CD4-positive, alpha-beta memory T cell (primary cell): ENCODE results near the gene HSF5. TPM values are rescaled to one million over a fixed set of nuclear protein-coding genes. Genes with fewer than 3 reads are reported as not detected.

Experiments used
- CTCF ChIA-PET: fragments of 350-600 bp; sonication (Branson Sonifier 250); formaldehyde crosslinking; loops from one replicate; lab custom pipeline; 2021; ENCODE audit warnings: inconsistent platforms; ENCODE audit not compliant: partially characterized antibody; lab: Charles Lee
- POLR2A ChIA-PET: fragments of 350-600 bp; sonication (Branson Sonifier 250); formaldehyde crosslinking; loops from one replicate; lab custom pipeline; 2021; ENCODE audit not compliant: partially characterized antibody; lab: Charles Lee
- DNase-seq, 5 donors: peaks; one replicate each; pipeline versions ENCODE4 v3.0.0 to v3.0.0-alpha.2; 2020 to 2022; ENCODE audit warnings: mixed read lengths in 1 of 5
- H3K27ac ChIP-seq: one replicate; pipeline ENCODE4 v1.7.0; 2013; ENCODE audit warnings: low read depth, low read length
- H3K27me3 ChIP-seq: 2 replicates; pipeline ENCODE4 v1.7.0; 2013; ENCODE audit warnings: mild to moderate bottlenecking, low read length, moderate library complexity; ENCODE audit not compliant: insufficient read depth
- H3K36me3 ChIP-seq: 2 replicates; pipeline ENCODE4 v1.7.0; 2013; ENCODE audit warnings: mild to moderate bottlenecking, low read length, moderate library complexity; ENCODE audit not compliant: insufficient read depth
- H3K4me1 ChIP-seq: 2 replicates; pipeline ENCODE4 v1.7.0; 2013; ENCODE audit warnings: mild to moderate bottlenecking, low read length, moderate library complexity; ENCODE audit not compliant: insufficient read depth
- H3K4me3 ChIP-seq, 2 donors: one replicate each; pipeline ENCODE4 v1.7.0; 2013; ENCODE audit warnings: low read length in 2 of 2, mild to moderate bottlenecking in 1 of 2
- H3K9me3 ChIP-seq, 2 donors: one replicate each; pipeline ENCODE4 v1.7.0; 2013; ENCODE audit warnings: low read length in 2 of 2, control low read depth in 1 of 2; ENCODE audit not compliant: control insufficient read depth in 1 of 2
- H3K27ac Mint-ChIP-seq, 7 donors: one replicate each; pipeline ENCODE4 v1.8.0; 2020 to 2021; ENCODE audit warnings: mixed read lengths in 7 of 7, mild to moderate bottlenecking in 6 of 7, inconsistent platforms in 3 of 7, moderate library complexity in 3 of 7
- H3K27me3 Mint-ChIP-seq, 2 donors: one replicate each; pipeline ENCODE4 v1.8.0; 2020 to 2021; ENCODE audit warnings: mixed read lengths in 2 of 2
- H3K36me3 Mint-ChIP-seq, 2 donors: one replicate each; pipeline ENCODE4 v1.8.0; 2020 to 2021; ENCODE audit warnings: mixed read lengths in 2 of 2, inconsistent platforms in 1 of 2, mild to moderate bottlenecking in 1 of 2
- H3K4me1 Mint-ChIP-seq, 4 donors: one replicate each; pipeline ENCODE4 v1.8.0; 2020 to 2021; ENCODE audit warnings: mixed read lengths in 4 of 4, mild to moderate bottlenecking in 1 of 4
- H3K4me3 Mint-ChIP-seq, 8 donors: one replicate each; pipeline ENCODE4 v1.8.0; 2020 to 2021; ENCODE audit warnings: mixed read lengths in 8 of 8, mild to moderate bottlenecking in 7 of 8, moderate library complexity in 6 of 8, inconsistent platforms in 3 of 8
- H3K9me3 Mint-ChIP-seq, 8 donors: one replicate each; pipeline ENCODE4 v1.8.0; 2020 to 2021; ENCODE audit warnings: mixed read lengths in 8 of 8, mild to moderate bottlenecking in 5 of 8, inconsistent platforms in 3 of 8, moderate library complexity in 1 of 8
- intact Hi-C: fragments of 100-400 bp; cut with micrococcal nuclease; formaldehyde crosslinking; loops from one replicate; pipeline ENCODE4 v1.15.1; 2023
- polyA plus RNA-seq, 2 donors: library from polyadenylated mRNA; unstranded; fragments of 300-500 nt; fragmentation: Illumina TruSeq; gene quantifications; one replicate each; pipeline ENCODE4 v1.2.3, GENCODE V29; 2021
- total RNA-seq, 2 experiments: library from RNA; stranded (reverse); gene quantifications; one replicate each; pipeline ENCODE4 v1.2.3, GENCODE V29; 2021

The HSF5 gene
- total and polyA plus RNA-seq, 4 experiments from 2014 or later = 0.84 to 2.4 (median 1.7) TPM

GRCh38 chr17:58476812-58477211 is 11.4 kb downstream of the HSF5 start:
- H3K4me1 ChIP-seq = no peaks in the 10 kb centered on the region
- H3K27ac ChIP-seq = no peak overlapping the region
- no peaks in the 10 kb centered on the region for H3K36me3 ChIP-seq
- Mint-ChIP-seq H3K4me3 (no peak overlapping the region), H3K36me3 (peaks cover 13% of the 10 kb centered on the region in 2 donors), H3K27me3 (no peaks in the 10 kb centered on the region), H3K4me1 (peaks cover 0 to 1% (median 0%) of the 10 kb centered on the region in 4 donors), H3K9me3 (no peaks in the 10 kb centered on the region), H3K27ac (no peak overlapping the region)
- H3K27me3 ChIP-seq = no peaks in the 10 kb centered on the region
- POLR2A ChIA-PET = no interaction called here
- intact Hi-C loops = no loop called here
- H3K4me3 ChIP-seq = no peak overlapping the region
- CTCF ChIA-PET = interaction anchor here (1.7 kb wide), 1 partner anchor 11 kb away, joined by 5 read pairs; the partner anchor contains the start of gene HSF5
- H3K9me3 ChIP-seq = no peaks in the 10 kb centered on the region
- DNase-seq = no peak

- no peaks in the 10 kb centered on the region for H3K27me3 ChIP-seq
- H3K4me3 ChIP-seq = no peak overlapping the region
- peaks cover 0 to 1% (median 0%) of the 10 kb centered on the region in 4 donors for H3K4me1 Mint-ChIP-seq
- no peaks in the 10 kb centered on the region for H3K9me3 ChIP-seq
- peaks cover 13% of the 10 kb centered on the region in 2 donors for H3K36me3 Mint-ChIP-seq
- DNase-seq = no peak
- H3K9me3 Mint-ChIP-seq = no peaks in the 10 kb centered on the region
- no peak overlapping the region for H3K27ac Mint-ChIP-seq
- intact Hi-C loops = no loop called here
- no peaks in the 10 kb centered on the region for H3K27me3 Mint-ChIP-seq
- H3K27ac ChIP-seq = no peak overlapping the region
- H3K36me3 ChIP-seq = no peaks in the 10 kb centered on the region
- H3K4me3 Mint-ChIP-seq = no peak overlapping the region
- no peaks in the 10 kb centered on the region for H3K4me1 ChIP-seq
- CTCF ChIA-PET = interaction anchor here (1.1 to 1.7 kb wide), 2 partner anchors 12 to 131 kb away, joined by 3 to 5 read pairs; partner anchors contain the start of gene HSF5
- POLR2A ChIA-PET = no interaction called here
These were observed 12.2 kb downstream of the HSF5 start for GRCh38 chr17:58475985-58476384.

DNA sequence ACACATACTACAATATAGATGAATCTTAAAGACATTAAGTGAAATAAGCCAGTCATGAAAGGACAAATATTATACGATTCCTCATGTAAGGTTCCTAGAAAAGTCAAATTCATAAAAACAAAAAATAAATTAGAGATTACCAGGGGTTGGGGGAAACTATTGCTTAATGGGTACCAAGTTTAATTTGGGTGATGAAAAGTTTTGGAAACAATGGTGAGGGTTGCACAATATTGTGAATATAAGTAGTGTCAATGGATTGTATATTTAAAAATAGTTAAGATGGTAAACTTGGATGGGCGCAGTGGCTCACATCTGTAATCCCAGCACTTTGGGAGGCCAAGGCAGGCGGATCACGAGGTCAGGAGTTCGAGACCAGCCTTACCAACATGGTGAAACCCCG is 17.9 kb downstream of the HSF5 start:
- no peaks in the 10 kb centered on the region for H3K4me1 ChIP-seq
- Mint-ChIP-seq H3K27me3 (no peaks in the 10 kb centered on the region), H3K36me3 (no peaks in the 10 kb centered on the region), H3K4me3 (no peak overlapping the region), H3K9me3 (no peaks in the 10 kb centered on the region), H3K27ac (no peak overlapping the region), H3K4me1 (peaks cover 0 to 1% (median 0%) of the 10 kb centered on the region in 4 donors)
- H3K27me3 ChIP-seq = no peaks in the 10 kb centered on the region
- ChIA-PET POLR2A (no interaction called here), CTCF (no interaction called here)
- no peak overlapping the region for H3K4me3 ChIP-seq
- H3K27ac ChIP-seq = no peak overlapping the region
- H3K36me3 ChIP-seq = no peaks in the 10 kb centered on the region
- no peaks in the 10 kb centered on the region for H3K9me3 ChIP-seq
- intact Hi-C loops = no loop called here
- no peak for DNase-seq

DNA sequence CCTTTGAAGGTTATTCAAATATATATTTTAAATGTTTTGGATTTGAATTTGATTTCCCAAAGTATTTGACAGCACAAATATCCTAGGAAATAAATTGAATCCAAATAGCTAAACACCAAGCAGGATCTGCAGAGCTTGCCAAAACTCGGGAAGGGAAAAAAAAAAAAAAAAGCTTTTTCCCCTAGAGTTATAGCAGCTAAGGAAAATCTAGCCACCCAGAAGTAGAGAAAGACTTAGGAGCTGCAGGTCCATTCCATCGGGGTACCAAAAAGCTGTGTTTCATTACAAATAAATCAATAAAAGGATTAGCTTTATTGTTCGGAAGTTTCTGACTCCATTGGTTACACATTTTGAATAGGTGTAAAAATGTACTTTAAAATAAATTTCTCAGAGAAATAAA is 19.3 kb downstream of the HSF5 start:
- ChIA-PET CTCF (interaction anchor here (1.0 to 2.3 kb wide), 2 partner anchors 19 to 51 kb away, joined by 3 to 5 read pairs; partner anchors contain the start of genes HSF5 and RNF43), POLR2A (no interaction called here)
- no peak for DNase-seq
- no peaks in the 10 kb centered on the region for H3K9me3 Mint-ChIP-seq
- no peaks in the 10 kb centered on the region for H3K36me3 ChIP-seq
- no peaks in the 10 kb centered on the region for H3K27me3 ChIP-seq
- H3K27me3 Mint-ChIP-seq = no peaks in the 10 kb centered on the region
- intact Hi-C loops = no loop called here
- H3K9me3 ChIP-seq = no peaks in the 10 kb centered on the region
- H3K4me3 ChIP-seq = no peak overlapping the region
- H3K4me1 Mint-ChIP-seq = peaks cover 0 to 1% (median 0%) of the 10 kb centered on the region in 4 donors
- H3K27ac ChIP-seq = no peak overlapping the region
- no peak overlapping the region for H3K27ac Mint-ChIP-seq
- no peaks in the 10 kb centered on the region for H3K36me3 Mint-ChIP-seq
- no peak overlapping the region for H3K4me3 Mint-ChIP-seq
- H3K4me1 ChIP-seq = no peaks in the 10 kb centered on the region

- H3K27me3 Mint-ChIP-seq = no peaks in the 10 kb centered on the region
- no peak overlapping the region for H3K27ac ChIP-seq
- no peaks in the 10 kb centered on the region for H3K9me3 Mint-ChIP-seq
- H3K27me3 ChIP-seq = no peaks in the 10 kb centered on the region
- CTCF ChIA-PET = no interaction called here
- H3K36me3 Mint-ChIP-seq = peaks cover 2 to 8% of the 10 kb centered on the region in 2 donors
- POLR2A ChIA-PET = no interaction called here
- H3K27ac Mint-ChIP-seq = no peak overlapping the region
- no peak overlapping the region for H3K4me3 ChIP-seq
- DNase-seq = no peak
- H3K4me1 Mint-ChIP-seq = no peaks in the 10 kb centered on the region
- H3K4me3 Mint-ChIP-seq = no peak overlapping the region
- no peaks in the 10 kb centered on the region for H3K36me3 ChIP-seq
- H3K4me1 ChIP-seq = no peaks in the 10 kb centered on the region
- H3K9me3 ChIP-seq = no peaks in the 10 kb centered on the region
- intact Hi-C loops = no loop called here
These were observed 32.7 kb downstream of the HSF5 start for GRCh38 chr17:58455491-58455890.

DNA sequence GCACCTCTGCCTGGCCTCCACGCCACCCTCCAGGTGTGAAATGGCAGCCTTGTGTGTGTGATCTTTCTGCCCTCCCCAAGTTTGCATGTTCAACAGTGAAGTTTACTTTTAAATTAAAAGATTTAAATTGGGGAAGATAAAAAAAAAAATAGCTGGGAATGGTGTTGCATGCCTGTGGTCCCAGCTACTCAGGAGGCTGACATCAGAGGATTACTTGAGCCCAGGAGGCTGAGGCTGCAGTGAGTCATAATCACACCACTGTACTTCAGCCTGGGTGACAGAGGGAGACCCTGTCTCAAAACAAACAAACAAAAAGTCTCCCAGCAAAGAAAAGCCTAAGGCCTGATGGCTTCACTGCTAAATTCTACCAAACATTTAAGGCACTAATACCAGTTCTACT is 35.5 kb downstream of the HSF5 start:
- Mint-ChIP-seq H3K27ac (no peak overlapping the region), H3K36me3 (peaks cover 2 to 13% of the 10 kb centered on the region in 2 donors), H3K4me3 (no peak overlapping the region), H3K27me3 (no peaks in the 10 kb centered on the region), H3K4me1 (no peaks in the 10 kb centered on the region), H3K9me3 (peaks cover 0 to 1% (median 0%) of the 10 kb centered on the region in 8 donors)
- H3K4me3 ChIP-seq = no peak overlapping the region
- no peaks in the 10 kb centered on the region for H3K9me3 ChIP-seq
- H3K36me3 ChIP-seq = no peaks in the 10 kb centered on the region
- DNase-seq = no peak
- POLR2A ChIA-PET = no interaction called here
- CTCF ChIA-PET = no interaction called here
- no peaks in the 10 kb centered on the region for H3K4me1 ChIP-seq
- intact Hi-C loops = no loop called here
- no peak overlapping the region for H3K27ac ChIP-seq
- H3K27me3 ChIP-seq = no peaks in the 10 kb centered on the region

DNA sequence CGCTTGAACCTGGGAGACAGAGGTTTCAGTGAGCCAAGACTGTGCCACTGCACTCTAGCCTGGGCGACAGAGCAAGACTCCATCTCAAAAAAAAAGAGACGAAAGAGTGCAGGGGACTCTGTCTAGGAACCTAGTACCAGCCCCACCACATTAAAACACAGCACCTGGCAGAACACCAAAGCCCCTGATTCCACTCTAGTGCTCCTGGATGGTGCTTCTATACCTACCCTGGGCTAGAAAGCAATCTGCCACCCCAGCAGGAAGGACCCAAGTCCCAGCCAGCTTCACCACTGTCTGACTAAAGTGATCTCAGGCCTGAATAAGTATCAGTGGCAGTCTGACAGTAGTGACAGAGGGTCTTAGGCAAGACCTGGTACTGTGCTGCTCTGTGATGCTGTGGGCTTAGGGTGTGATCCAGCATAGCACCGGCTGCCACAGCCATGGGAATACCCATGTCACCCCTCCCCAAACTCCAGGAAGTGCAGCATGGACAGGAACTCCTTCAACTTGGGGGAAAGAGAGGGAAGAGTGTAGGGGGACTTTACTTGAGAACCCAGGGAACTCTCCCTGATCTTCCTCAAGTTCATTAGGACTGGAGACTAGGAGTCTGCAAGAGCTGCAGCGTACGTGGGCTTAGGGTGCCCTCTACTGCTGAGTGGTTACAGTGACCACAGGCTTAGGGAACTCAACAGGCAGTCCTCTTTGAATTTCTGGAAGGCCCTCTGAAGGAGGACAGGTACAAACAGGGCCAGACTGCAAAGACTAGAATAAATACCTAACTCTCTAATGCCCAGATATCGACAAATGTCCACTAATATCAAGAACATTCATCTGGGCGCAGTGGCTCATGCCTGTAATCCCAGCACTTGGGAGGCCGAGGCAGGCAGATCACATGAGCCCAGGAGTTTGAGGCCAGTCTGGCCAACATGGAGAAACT is 40.9 kb downstream of the HSF5 start:
- H3K4me1 ChIP-seq = no peaks in the 10 kb centered on the region
- H3K9me3 ChIP-seq = no peaks in the 10 kb centered on the region
- no peaks in the 10 kb centered on the region for H3K36me3 ChIP-seq
- Mint-ChIP-seq H3K36me3 (peaks cover 2 to 11% of the 10 kb centered on the region in 2 donors), H3K4me1 (peaks cover 0 to 10% (median 7%) of the 10 kb centered on the region in 4 donors), H3K27me3 (no peaks in the 10 kb centered on the region), H3K9me3 (peaks cover 0 to 1% (median 0%) of the 10 kb centered on the region in 8 donors), H3K4me3 (no peak overlapping the region), H3K27ac (peak overlapping the region in 2 of 7 donors; percentile 26 to 38)
- no peak overlapping the region for H3K27ac ChIP-seq
- ChIA-PET CTCF (interaction anchor here (0.7 to 4.4 kb wide), 6 partner anchors 70 to 197 kb away, joined by 3 to 20 read pairs (median 4); no protein-coding TSS in a partner anchor), POLR2A (interaction anchor here (1.6 kb wide), 1 partner anchor 130 kb away, joined by 5 read pairs; no protein-coding TSS in a partner anchor)
- intact Hi-C loops = loop anchor here (1.0 kb wide), 3 partner anchors 102 to 143 kb away; no protein-coding TSS in a partner anchor
- no peaks in the 10 kb centered on the region for H3K27me3 ChIP-seq
- DNase-seq = peak; percentile 45 to 57 (median 49)
- no peak overlapping the region for H3K4me3 ChIP-seq
